ENCODE measurements around the gene WNT16.

The WNT16 gene

DNA sequence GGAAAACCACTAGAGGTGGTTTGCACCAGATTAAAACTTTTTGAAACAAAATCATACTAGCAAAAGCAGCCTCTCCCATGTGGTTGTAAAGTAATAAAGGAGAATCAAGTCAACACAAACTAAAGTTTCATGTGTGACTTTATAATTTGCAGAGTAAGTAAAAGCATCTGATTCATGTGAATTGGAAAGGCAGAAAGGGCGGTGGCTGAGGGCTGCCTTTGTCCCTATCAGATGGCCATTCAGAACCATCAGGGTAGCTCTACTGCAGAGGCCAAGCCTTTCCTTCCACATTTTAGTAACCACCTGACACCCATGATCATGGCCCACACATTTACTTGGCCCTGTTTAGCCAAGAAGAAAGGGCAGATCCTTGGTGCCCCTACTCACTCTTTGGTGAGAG is 15.7 kb downstream of the WNT16 start:
- no peak for DNase-seq

DNA sequence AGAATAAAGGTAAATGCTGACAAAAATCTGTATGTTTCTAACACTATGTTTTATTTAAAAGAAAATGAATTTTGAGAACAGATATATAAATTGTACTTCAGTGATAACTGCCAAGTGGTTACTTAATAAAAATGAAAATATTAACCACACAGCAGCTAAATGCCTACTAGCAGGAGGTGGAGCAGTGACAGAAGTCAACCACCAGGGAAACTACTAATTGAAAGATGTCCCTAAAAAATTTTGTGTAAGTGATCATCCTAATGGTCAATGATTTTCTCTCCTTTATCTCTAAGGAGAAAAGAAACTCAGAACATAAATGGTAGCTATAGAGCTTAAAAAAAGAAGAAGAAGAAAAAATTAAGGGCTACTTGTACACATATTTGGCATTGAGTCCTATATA is 22.9 kb downstream of the WNT16 start:
- no peak for DNase-seq

DNA sequence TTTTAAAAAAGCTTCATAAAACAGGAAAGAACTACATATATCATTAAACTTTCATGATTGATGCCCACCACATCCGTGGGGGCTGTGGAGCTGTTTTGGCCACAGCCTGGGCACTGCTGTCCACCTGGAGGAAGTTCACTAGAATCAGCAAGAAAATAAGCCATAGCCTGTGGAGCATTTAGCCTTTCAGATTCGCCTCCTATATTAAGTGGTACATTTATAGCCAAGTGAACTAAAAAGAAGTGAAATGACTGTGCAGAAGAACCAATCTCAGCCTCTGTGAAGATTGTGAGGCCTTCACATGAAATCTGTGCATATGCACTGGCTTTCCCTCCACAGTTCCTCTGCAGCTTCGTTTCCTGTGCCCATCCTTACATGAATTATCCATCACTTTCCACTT is 23.5 kb downstream of the WNT16 start:
- DNase-seq = no peak

DNA sequence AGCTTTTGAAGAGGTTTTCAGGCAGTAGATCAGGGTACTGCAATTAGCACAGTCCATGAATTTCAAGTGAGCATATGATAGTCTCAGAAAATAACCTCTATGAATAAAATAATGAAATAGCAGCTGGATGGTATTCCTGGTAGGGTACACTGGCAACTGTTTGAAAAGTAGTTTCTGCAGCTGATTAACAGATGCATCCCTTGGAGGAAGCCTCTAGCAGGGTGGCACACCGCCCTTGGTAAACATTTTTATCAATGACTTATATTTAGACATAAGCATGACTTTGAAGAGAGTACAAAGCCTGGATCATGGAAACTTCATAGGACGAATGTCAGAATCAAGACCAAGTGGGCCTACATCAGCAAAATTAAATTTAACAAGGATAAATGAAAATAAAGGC is 26.8 kb downstream of the WNT16 start:
- DNase-seq = no peak

DNA sequence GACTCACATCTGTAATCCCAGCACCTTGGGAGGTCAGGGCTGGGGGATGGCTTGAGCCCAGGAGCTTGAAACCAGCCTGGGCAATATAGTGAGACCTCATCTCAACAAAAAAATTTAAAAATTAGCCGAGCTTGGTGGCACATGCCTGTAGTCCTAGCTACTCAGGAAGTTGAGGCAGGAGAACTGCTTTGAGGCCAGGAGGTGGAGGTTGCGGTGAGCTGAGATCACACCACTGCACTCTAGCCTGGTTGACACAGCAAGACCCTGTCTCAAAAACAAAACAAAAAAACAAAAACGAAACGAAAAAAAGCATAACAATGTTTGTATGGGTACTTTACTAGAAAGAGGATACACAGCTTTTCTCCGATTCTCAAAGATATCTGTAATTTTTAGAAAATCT is 31.8 kb downstream of the WNT16 start:
- DNase-seq = no peak

DNA sequence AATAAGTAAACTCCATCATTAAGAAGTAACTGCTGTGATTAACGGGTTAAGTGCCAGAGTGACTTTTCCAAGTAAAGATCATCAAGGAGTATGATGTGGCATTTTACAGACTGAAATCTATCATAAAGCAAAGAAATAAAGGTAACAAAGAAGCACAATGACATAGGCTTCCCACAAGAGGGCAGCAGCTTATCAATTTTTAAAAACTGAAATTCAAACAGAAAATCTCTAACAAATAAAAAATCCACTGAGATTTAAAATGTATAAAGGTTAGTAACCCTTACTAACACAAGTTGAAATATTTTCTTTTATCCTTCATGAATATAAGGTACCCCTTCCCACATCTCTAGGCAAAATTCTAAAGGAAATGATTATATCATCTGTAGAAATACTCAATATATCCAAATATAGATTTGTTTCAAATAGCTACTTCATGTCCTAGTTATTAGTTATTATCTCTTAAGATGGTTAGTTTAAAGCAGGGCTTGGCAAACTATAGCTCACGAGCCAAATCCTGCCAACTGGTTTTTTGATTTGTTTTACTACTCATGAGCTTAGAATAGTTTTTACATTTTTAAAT is 38.1 kb downstream of the WNT16 start:
- DNase-seq = no peak

DNA sequence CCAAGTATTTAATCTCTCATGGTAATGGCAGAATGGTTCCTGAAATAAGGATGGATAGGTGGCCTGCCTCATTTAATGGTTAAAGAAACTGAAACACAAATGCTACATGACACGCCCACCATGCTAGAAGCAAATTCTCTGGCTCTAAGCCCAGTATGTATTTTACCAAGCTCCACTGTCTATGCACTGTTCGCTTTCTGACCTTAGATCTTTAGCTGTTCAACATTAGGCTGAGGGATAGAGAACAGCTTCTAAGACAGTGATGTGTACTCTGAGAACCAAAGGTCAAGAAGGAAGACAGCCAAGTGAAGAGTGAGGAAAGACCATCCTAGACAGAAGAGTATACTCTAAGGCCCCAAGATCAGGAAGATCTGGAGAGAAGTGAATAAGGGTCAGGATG is 40.7 kb downstream of the WNT16 start:
- DNase-seq = no peak

DNA sequence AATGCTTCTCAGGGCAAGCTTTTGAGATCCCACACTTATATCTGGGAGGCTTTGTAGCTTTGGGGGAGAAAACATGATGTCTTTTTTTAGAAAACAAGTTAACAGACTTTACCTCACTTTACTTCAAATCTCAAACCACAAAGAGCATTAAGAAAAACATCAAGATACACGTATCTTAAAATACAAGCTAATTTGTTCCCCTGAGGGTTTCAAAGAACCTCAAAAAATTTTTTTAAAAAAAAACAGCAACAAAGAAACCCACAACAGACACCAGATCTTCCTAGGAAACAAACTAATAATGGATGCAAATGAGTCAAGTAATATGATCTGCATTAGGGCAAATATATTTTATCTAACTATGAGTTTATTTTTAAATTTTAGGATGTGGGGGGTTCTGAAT is 42.6 kb downstream of the WNT16 start:
- DNase-seq = no peak

DNA sequence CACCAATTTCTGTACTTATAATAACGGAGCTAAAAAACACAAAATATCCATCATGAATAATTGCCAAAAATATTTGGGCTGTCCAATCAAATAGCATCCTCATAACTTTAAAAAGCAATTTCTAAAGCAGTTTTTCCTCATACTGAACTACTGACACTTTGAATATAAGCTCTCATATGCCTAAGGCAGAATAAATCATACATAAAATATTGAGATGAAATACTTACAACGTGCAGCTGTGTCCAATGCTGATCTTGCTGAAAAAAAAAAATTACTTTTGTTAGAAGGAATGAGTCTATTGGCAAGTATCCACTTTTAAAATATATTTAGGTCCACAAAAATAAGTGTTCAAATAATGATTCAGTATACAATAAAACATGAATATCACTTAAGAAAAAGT is 43.1 kb downstream of the WNT16 start:
- DNase-seq = no peak

DNA sequence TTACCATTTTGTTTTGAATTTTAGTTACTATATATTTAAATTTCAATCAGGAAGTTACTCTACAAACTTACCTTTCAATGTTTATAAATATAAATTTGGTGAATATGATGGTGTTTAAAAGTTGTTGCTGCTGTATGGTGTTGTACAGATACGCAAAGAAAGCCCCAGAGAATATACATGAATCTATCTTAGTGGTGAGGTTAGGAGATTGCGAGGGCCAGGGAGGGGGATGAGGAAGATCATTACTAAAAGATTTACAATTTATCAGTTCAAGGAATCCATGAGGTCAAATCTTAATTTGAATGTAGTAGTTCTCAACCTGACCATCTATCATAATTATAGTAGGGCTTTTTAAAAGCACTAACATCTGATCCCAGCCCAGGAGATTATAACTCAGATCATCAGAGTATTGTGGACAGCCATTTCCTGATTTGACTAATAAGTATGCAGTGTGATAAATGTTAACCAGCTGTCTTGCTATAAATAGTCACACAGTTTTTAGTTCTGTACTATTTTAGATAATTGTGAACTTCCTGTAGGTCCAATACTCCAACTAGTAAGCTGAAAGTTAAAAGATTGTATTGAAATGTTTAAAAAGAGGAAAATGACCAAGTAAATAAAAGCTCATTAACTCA is 43.7 kb downstream of the WNT16 start:
- no peak for DNase-seq

DNA sequence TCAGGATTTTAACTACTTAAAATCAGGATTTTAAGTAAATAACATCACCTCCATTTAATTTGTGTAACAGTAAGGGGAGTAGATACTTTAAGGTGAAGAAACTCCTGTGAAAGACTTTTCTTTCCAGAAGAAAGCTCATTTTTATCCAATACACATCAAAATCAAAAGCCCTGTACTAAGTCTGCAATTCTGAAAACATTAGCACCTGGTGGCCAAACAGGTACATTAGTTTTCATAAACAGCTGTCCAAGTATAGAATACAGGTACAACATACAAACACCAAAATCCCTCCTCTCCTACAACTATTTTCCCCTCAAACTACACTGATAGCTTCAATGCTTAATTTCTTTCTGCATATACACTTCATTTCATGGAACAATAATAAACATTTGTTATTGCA is 44.4 kb downstream of the WNT16 start:
- no peak for DNase-seq

DNA sequence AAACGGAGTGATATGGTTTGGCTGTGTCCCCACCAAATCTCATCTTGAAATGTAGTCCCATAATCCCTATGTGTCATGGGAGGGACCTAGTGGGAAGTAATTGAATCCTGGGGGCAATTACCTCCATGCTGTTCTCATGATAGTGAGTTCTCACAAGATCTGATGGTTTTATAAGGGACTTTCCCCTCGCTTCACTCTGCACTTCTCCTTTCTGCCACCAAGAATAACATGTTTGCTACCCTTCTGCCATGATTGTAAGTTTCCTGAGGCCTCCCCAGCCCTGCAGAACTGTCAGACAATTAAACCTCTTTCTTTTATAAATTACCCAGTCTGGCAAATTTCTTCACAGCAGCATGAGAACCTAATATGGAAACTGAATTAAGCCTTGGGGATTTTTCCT is 48.2 kb downstream of the WNT16 start:
- DNase-seq = no peak

DNA sequence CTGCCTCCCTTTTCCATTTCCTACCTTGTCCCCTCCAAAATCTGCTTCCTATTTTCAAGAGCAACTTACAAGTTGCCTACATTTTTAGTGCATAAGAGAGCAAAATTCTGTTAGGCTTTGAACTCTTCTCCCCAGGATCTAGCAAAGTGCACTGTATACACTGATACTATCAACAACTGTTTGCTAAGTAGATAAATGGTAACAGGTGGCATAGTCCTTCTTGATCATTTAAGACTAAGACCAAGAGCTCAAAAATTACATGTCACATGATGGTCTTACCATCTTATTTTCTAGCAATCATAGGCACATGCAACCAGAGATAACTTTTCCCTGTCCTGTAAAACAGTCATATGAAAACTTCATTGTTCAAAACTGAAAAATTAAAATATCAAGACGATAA is 51.1 kb downstream of the WNT16 start:
- DNase-seq = no peak

DNA sequence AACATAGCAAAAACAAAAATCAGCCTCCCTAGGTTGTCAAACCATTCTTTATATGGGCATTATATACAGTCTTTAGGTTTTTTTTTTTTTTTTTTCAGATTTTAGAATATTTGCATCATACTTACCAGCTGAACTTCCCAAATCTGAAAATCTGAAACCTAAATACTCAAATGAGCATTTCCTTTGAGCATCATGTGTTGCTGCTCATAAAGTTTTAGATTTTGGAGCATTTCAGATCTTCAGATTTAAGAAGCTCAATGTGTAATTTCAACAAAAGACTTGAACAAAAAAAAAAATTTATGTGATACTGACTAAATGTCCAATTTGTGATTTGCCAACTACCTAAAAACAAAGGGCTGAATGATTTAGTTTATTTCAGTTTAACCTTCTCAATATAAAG is 53.7 kb downstream of the WNT16 start:
- DNase-seq = no peak

DNA sequence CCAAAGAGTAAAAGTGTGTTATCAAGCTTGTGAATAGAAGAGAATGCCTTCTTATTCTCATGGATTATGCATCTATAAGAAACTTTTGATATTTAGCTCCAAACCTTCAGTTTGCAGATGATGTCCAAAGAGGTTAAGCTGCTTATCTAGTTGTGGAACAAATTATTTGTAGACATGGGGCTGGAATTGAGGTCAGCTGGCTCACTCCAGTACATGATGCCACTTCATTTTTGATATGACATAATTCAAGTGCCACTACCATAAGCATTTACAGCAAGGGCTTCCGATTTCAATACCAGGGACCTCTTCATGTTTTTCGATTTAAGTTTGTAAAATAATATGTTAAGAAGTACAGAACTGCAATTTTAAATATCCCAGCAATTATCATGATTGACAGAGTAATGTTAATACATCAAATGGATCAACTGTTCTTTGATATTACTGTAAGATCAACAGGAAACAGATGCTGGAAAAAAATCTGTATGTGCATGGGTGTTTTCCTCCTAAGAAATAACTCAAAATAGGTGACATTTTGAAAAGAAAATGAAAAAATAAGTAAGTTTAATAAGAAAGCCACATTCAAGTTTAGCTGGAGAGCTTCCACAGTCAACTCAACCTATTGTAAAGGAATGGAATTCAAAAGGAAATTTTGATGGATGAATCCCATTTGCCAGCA is 54.6 kb downstream of the WNT16 start:
- no peak for DNase-seq

DNA sequence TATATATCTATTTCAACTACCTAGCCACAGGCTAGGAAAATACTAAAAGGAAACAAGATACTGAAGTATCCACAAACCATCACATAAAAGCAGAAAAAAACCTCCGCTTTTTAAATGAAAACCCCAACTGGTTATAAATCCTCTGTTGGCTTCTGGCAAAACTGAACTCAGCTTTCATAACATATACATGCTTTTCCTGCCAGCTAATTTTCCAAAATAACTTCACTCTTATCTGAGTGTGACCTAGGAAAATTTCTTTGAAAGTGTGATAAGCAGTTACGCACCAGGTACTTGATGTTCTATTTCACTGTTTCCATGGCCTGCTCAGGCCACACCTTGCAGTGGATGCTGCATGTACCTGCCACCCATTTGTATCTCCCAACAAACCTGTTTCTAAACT is 55.5 kb downstream of the WNT16 start:
- DNase-seq = no peak

DNA sequence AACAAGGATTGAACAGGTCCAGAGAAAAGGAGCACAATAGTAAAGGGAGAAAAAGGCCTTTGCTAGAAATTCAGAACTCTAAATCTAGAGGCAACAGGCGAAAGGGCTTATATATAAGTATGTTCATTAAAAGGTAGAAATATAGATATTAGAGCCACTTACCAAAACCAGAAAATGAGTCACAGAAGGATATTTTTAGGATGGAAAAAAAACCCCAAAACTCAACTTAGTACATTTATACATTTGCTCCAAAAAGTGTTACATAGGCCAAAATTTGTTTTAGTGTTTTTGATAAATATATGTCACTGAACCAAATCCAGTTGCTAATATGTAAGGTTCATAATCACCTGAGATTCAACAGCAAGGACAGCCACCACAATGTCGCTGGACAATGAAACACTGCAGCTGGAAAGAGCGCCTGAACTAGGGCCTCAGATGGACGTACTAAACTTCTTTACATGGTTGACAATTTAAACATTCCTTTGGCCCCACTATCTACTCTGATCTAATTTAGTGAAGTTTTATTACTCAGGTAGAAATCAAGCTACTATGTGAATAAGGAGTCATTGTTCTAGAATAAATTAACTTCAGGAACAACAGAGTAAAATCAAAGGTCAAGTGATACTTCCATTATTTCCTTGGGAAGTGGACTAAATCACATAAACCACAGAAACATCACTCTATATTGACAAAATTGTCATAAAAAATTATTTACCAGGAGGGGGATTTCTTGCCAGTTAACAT is 56.4 kb downstream of the WNT16 start:
- DNase-seq = no peak

DNA sequence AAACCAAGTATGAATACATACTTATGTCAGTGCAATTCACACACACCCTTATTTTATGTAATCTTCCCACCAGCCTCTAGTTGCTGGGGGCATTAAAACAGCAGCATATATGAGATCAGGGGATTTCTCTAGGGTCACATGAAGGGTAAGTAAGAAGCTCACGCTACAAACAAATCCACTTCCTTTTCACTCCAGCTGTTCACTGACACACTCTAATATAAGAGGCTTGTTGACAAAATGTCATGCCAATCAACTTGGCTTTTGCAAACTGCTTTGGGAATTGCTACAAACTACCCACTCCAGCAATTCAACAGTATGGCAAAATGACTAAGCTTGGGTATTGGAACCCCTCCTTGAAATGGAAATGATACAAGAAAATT is 57.0 kb downstream of the WNT16 start:
- no peak for DNase-seq

DNA sequence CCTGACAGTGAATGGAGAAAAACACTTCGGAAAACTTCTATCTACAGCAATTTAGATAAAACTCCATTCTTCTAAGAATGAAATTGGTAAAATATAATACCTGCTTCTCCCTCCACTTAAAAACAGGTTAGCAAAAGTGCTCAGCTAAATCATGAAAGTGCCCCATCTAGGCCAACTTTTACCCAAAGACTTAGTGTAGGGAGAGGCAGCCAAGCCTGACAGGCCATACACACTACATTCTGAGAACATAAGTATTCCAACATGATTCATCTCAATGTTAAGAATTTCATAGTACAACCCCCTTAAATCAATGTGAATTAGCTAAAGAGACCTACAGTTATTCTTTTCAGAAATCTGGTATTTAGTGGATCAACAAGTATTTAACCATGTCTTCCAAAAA is 60.1 kb downstream of the WNT16 start:
- no peak for DNase-seq

DNA sequence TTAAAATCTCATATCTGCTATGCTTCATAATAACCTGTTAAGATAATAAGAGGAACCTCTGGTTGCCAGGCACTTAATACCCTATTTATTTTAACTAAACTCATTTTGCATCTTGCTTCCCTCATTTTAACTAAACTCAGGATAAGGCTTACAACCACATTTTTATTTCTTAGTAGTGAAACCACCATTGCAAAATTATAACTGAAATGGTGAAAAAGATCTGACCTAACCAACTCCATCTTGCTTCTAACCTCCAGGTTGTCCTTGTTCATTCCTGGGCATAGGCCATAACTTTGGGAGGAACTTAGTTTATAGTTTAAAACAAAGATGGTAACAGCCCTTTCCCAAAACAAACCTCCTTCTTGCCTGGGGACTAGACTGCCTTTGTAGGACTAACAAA is 61.3 kb downstream of the WNT16 start:
- no peak for DNase-seq

DNA sequence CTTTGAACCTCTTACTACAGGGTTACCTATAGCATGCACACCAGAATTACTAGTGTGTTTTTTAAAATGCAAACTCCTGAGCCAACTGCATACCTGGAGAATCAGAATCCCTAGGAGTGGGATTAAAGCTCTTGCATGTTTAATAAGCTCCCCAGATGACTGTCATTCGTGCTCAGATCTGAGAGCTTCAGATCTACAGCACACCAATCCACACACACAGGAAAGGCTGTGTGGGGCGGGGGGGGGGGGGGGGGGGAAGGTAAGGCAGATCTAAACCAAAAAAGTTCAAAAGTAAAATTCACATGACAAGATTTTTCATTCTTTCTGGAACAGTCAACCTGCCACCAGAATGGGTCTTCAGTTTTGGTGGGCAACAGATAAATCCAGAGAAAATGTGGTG is 61.8 kb downstream of the WNT16 start:
- DNase-seq = no peak

All from activated CD4-positive, CD25-positive, alpha-beta regulatory T cell treated with anti-CD3 and anti-CD28 coated beads, Interleukin-2, amount 50 U/mL, for 72 hours (primary cell).